HEK293T (cell line): Measurements from ENCODE around the gene RAB3IL1.

Experiments
- FOXM1 ChIP-seq: fragments of 450-650 bp; IDR thresholded peaks from 2 replicates; pipeline ENCODE4 v1.6.1; 2017; ENCODE audit warnings: mild to moderate bottlenecking, borderline replicate concordance
- L3MBTL2 ChIP-seq: fragments of 450-650 bp; conservative IDR thresholded peaks from 2 replicates; pipeline ENCODE4 v1.6.1; 2016; ENCODE audit warnings: mild to moderate bottlenecking
- LEF1 ChIP-seq: fragments of 450-650 bp; IDR thresholded peaks from 2 replicates; pipeline ENCODE4 v1.6.1; 2017; ENCODE audit warnings: mild to moderate bottlenecking, borderline replicate concordance
- NFRKB ChIP-seq: fragments of 450-650 bp; IDR thresholded peaks from 2 replicates; pipeline ENCODE4 v1.6.1; 2016; ENCODE audit warnings: mild to moderate bottlenecking, moderate library complexity
- SP1 ChIP-seq: fragments of 450-650 bp; IDR thresholded peaks from 2 replicates; pipeline ENCODE4 v1.6.1; 2017
- ZNF384 ChIP-seq: fragments of 450-650 bp; IDR thresholded peaks from 2 replicates; pipeline ENCODE4 v1.6.1; 2016

GRCh38 chr11:61955422-61956135 lies 38.2 kb upstream of the RAB3IL1 start:
- TF ChIP-seq NFRKB: no peak
- no peak for TF ChIP-seq SP1
- TF ChIP-seq FOXM1: no peak
- TF ChIP-seq L3MBTL2: no peak
- TF ChIP-seq LEF1: no peak
- no peak for TF ChIP-seq ZNF384
